Ascending aorta (tissue), 2 donors: ENCODE results near the gene GNG10. TPM values are rescaled to one million over a fixed set of nuclear protein-coding genes. Genes with fewer than 3 reads are reported as not detected.

ENCODE experiments used
- DNase-seq, 2 donors: peaks; one replicate each; pipeline ENCODE4 v3.0.0-alpha.2; 2019; ENCODE audit warnings: low spot score in 2 of 2
- H3K27ac ChIP-seq, 2 donors: fragments of 200-600 bp; sonication (generic); one replicate each; pipeline ENCODE4 v1.5.1; 2016 to 2017; ENCODE audit warnings: mild to moderate bottlenecking in 1 of 2
- H3K27me3 ChIP-seq: fragments of 200-600 bp; sonication (generic); one replicate; pipeline ENCODE4 v1.5.1; 2017
- H3K36me3 ChIP-seq, 2 donors: fragments of 200-600 bp; sonication (generic); one replicate each; pipeline ENCODE4 v1.5.1; 2016
- H3K4me1 ChIP-seq, 2 donors: fragments of 200-600 bp; sonication (generic); one replicate each; pipeline ENCODE4 v1.5.1; 2016 to 2017; ENCODE audit warnings: mild to moderate bottlenecking in 1 of 2
- H3K4me3 ChIP-seq, 2 donors: fragments of 200-600 bp; sonication (generic); one replicate each; pipeline ENCODE4 v1.5.1; 2016 to 2017; ENCODE audit warnings: mild to moderate bottlenecking in 1 of 2
- H3K9me3 ChIP-seq, 2 donors: fragments of 200-600 bp; sonication (generic); one replicate each; pipeline ENCODE4 v1.5.1; 2016
- CTCF ChIP-seq, 3 experiments: fragments of 200-600 bp in 2 of 3; fragments of 450-650 bp in 1 of 3; sonication (generic) in 2 of 3; IDR thresholded peaks; one replicate each; pipeline ENCODE4 v1.5.1; 2016 to 2019; ENCODE audit warnings: antibody characterized with exemption in 3 of 3, mild to moderate bottlenecking in 1 of 3, moderate library complexity in 1 of 3
- intact Hi-C: fragments of 100-400 bp; cut with DNase I; formaldehyde crosslinking; loops from one replicate; pipeline ENCODE4 v1.15.1; 2023
- total RNA-seq: library from RNA; depleted of rRNA; stranded (reverse); fragments of >200 nt; gene quantifications from one replicate; pipeline ENCODE4 v1.1.0, GENCODE V29; 2016

GNG10 gene
- total RNA-seq, 1 donor from 2014 or later: 23.8 TPM

GRCh38 chr9:111683392-111683791 lies 22.0 kb downstream of the GNG10 start:
- no peak for TF ChIP-seq CTCF (IDR thresholded peaks at IDR 0.05)
- Histone ChIP-seq H3K36me3 (peaks cover 0 to 4% of the 10 kb centered on the region in 2 donors), H3K9me3 (no peaks in the 10 kb centered on the region), H3K4me3 (no peak overlapping the region), H3K27me3 (no peaks in the 10 kb centered on the region), H3K27ac (no peak overlapping the region), H3K4me1 (no peaks in the 10 kb centered on the region)
- intact Hi-C loops: no loop called here
- DNase-seq: no peak

- intact Hi-C loops: no loop called here
- Histone ChIP-seq H3K27me3 (no peaks in the 10 kb centered on the region), H3K9me3 (no peaks in the 10 kb centered on the region), H3K36me3 (no peaks in the 10 kb centered on the region), H3K27ac (no peak overlapping the region), H3K4me1 (no peaks in the 10 kb centered on the region), H3K4me3 (no peak overlapping the region)
- no peak for DNase-seq
- TF ChIP-seq CTCF (IDR thresholded peaks at IDR 0.05): peak in 1 of 3 experiments; percentile 8
Observed at GRCh38 chr9:111691672-111692329, 30.4 kb downstream of the GNG10 start.

GRCh38 chr9:111696796-111697195 lies 35.4 kb downstream of the GNG10 start:
- TF ChIP-seq CTCF (IDR thresholded peaks at IDR 0.05): no peak
- Histone ChIP-seq H3K36me3 (no peaks in the 10 kb centered on the region), H3K27ac (no peak overlapping the region), H3K27me3 (no peaks in the 10 kb centered on the region), H3K9me3 (no peaks in the 10 kb centered on the region), H3K4me1 (no peaks in the 10 kb centered on the region), H3K4me3 (no peak overlapping the region)
- intact Hi-C loops: no loop called here
- no peak for DNase-seq

GRCh38 chr9:111700776-111701175 lies 39.4 kb downstream of the GNG10 start:
- Histone ChIP-seq H3K9me3 (no peaks in the 10 kb centered on the region), H3K4me3 (no peak overlapping the region), H3K36me3 (no peaks in the 10 kb centered on the region), H3K27me3 (no peaks in the 10 kb centered on the region), H3K4me1 (no peaks in the 10 kb centered on the region), H3K27ac (no peak overlapping the region)
- intact Hi-C loops: no loop called here
- DNase-seq: no peak
- TF ChIP-seq CTCF (IDR thresholded peaks at IDR 0.05): no peak

GRCh38 chr9:111704503-111704902 lies 43.1 kb downstream of the GNG10 start:
- Histone ChIP-seq H3K36me3 (no peaks in the 10 kb centered on the region), H3K9me3 (no peaks in the 10 kb centered on the region), H3K27ac (no peak overlapping the region), H3K27me3 (no peaks in the 10 kb centered on the region), H3K4me3 (no peak overlapping the region), H3K4me1 (no peaks in the 10 kb centered on the region)
- no peak for TF ChIP-seq CTCF (IDR thresholded peaks at IDR 0.05)
- DNase-seq: no peak
- intact Hi-C loops: no loop called here

- Histone ChIP-seq H3K4me1 (no peaks in the 10 kb centered on the region), H3K36me3 (no peaks in the 10 kb centered on the region), H3K9me3 (no peaks in the 10 kb centered on the region), H3K27ac (no peak overlapping the region), H3K4me3 (no peak overlapping the region), H3K27me3 (no peaks in the 10 kb centered on the region)
- intact Hi-C loops: no loop called here
- TF ChIP-seq CTCF (IDR thresholded peaks at IDR 0.05): no peak
- DNase-seq: no peak
Observed at GRCh38 chr9:111711548-111711947, 50.1 kb downstream of the GNG10 start.
